ENCODE results near the gene SRPX.

DNA sequence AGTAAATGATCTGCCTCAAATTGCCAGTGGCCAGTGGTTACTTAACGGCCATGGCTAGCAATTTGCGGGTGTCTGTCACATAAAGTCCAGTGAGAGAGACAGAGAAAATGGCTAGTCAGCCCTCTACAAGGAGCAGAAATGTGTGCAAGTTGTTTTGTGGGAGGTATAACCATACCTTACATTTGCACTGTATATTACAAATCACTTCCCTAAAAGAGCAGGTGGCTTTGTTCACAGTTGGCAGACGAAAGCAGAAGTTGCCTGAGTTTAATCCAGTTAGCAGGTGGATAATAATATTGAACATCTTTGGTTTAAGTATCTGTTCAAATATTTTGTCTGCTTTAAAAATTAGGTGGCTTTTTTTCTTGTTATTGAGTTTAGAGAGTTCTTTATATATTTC is 15.6 kb downstream of the SRPX start:
- TF ChIP-seq POLR2A (IDR thresholded peaks at IDR 0.05; ENCODE audit: low read length) (no peak), GATA1 (IDR thresholded peaks at IDR 0.05; ENCODE audit: low read depth, low read length) (no peak)
